Naive thymus-derived CD4-positive, alpha-beta T cell (primary cell): ENCODE results near the gene GALR2. TPM values are rescaled to one million over a fixed set of nuclear protein-coding genes. Genes with fewer than 3 reads are reported as not detected.
"Not testable (repeated sequence)": the region's sequence is repeated elsewhere in the genome, so short reads cannot be mapped to it uniquely, and the experiment has no call there.

Experiments
- ATAC-seq: fragments of 150-1000 bp; cut with Tn5 transposase; 2 replicates; pipeline ENCODE4 v1.10.0; 2021; ENCODE audit warnings: mild to moderate bottlenecking, moderate library complexity
- CTCF ChIA-PET: fragments of 350-600 bp; sonication (Branson Sonifier 250); formaldehyde crosslinking; loops from one replicate; lab custom pipeline; 2021; ENCODE audit warnings: antibody characterized with exemption; lab: Charles Lee
- POLR2A ChIA-PET: fragments of 350-600 bp; sonication (Branson Sonifier 250); formaldehyde crosslinking; loops from one replicate; lab custom pipeline; 2021; ENCODE audit warnings: antibody characterized with exemption, inconsistent platforms; lab: Charles Lee
- DNase-seq, 9 donors: peaks; one replicate each; pipeline versions ENCODE4 v3.0.0 to v3.0.0-alpha.2; 2020 to 2022; ENCODE audit warnings: mixed read lengths in 1 of 9
- H3K27ac ChIP-seq: one replicate; pipeline ENCODE4 v1.7.0; 2013; ENCODE audit warnings: mild to moderate bottlenecking, low read depth, low read length, moderate library complexity
- H3K27me3 ChIP-seq, 2 donors: one replicate each; pipeline ENCODE4 v1.7.0; 2013; ENCODE audit warnings: low read length in 2 of 2, mild to moderate bottlenecking in 2 of 2, moderate library complexity in 2 of 2; ENCODE audit not compliant: control insufficient read depth in 2 of 2, insufficient read depth in 2 of 2
- H3K36me3 ChIP-seq, 3 experiments: 1 replicate in 2 of 3; 2 replicates in 1 of 3; pipeline ENCODE4 v1.7.0; 2013; ENCODE audit warnings: low read length in 3 of 3, mild to moderate bottlenecking in 3 of 3, moderate library complexity in 1 of 3; ENCODE audit not compliant: insufficient read depth in 3 of 3, control insufficient read depth in 2 of 3
- H3K4me1 ChIP-seq, 2 donors: one replicate each; pipeline ENCODE4 v1.7.0; 2013; ENCODE audit warnings: low read length in 2 of 2, mild to moderate bottlenecking in 2 of 2, moderate library complexity in 1 of 2; ENCODE audit not compliant: control insufficient read depth in 2 of 2, insufficient read depth in 2 of 2
- H3K4me3 ChIP-seq: 2 replicates; pipeline ENCODE4 v1.7.0; 2013; ENCODE audit warnings: mild to moderate bottlenecking, low read length
- H3K9me3 ChIP-seq, 3 experiments: 1 replicate in 2 of 3; 2 replicates in 1 of 3; pipeline ENCODE4 v1.7.0; 2013; ENCODE audit warnings: low read length in 3 of 3; ENCODE audit not compliant: control insufficient read depth in 2 of 3
- H3K27ac Mint-ChIP-seq, 9 donors: one replicate each; pipeline ENCODE4 v1.8.0; 2020 to 2022; ENCODE audit warnings: mixed read lengths in 9 of 9, mild to moderate bottlenecking in 8 of 9, moderate library complexity in 5 of 9, inconsistent platforms in 2 of 9
- H3K27me3 Mint-ChIP-seq, 5 donors: one replicate each; pipeline ENCODE4 v1.8.0; 2021 to 2022; ENCODE audit warnings: mixed read lengths in 5 of 5, mild to moderate bottlenecking in 1 of 5
- H3K36me3 Mint-ChIP-seq, 5 donors: one replicate each; pipeline ENCODE4 v1.8.0; 2020 to 2022; ENCODE audit warnings: mixed read lengths in 5 of 5, mild to moderate bottlenecking in 3 of 5, inconsistent platforms in 1 of 5
- H3K4me1 Mint-ChIP-seq, 7 donors: one replicate each; pipeline ENCODE4 v1.8.0; 2020 to 2022; ENCODE audit warnings: mixed read lengths in 7 of 7, mild to moderate bottlenecking in 3 of 7, inconsistent platforms in 1 of 7
- H3K4me3 Mint-ChIP-seq, 10 donors: one replicate each; pipeline ENCODE4 v1.8.0; 2020 to 2022; ENCODE audit warnings: mild to moderate bottlenecking in 10 of 10, mixed read lengths in 10 of 10, moderate library complexity in 6 of 10, inconsistent platforms in 2 of 10
- H3K9me3 Mint-ChIP-seq, 11 donors: one replicate each; pipeline ENCODE4 v1.8.0; 2020 to 2022; ENCODE audit warnings: mixed read lengths in 11 of 11, mild to moderate bottlenecking in 4 of 11, inconsistent platforms in 1 of 11, moderate library complexity in 1 of 11
- intact Hi-C, 2 donors: fragments of 100-400 bp; cut with micrococcal nuclease; formaldehyde crosslinking; loops; one replicate each; pipeline ENCODE4 v1.15.1; 2023
- polyA plus RNA-seq, 2 donors: library from polyadenylated mRNA; unstranded; fragments of 300-500 nt; fragmentation: Illumina TruSeq; gene quantifications; one replicate each; pipeline ENCODE4 v1.2.3, GENCODE V29; 2021
- total RNA-seq, 6 experiments: library from RNA in 5 of 6; stranded (reverse) in 5 of 6; gene quantifications; 1 replicate in 5 of 6; 2 replicates in 1 of 6; pipeline ENCODE4 v1.2.3 and lab custom pipeline; 2021 to 2026

GALR2 gene
- total and polyA plus RNA-seq, 7 experiments from 2014 or later, result 0.13 to 1.2 (median 1.0) TPM; not detected in 4

DNA sequence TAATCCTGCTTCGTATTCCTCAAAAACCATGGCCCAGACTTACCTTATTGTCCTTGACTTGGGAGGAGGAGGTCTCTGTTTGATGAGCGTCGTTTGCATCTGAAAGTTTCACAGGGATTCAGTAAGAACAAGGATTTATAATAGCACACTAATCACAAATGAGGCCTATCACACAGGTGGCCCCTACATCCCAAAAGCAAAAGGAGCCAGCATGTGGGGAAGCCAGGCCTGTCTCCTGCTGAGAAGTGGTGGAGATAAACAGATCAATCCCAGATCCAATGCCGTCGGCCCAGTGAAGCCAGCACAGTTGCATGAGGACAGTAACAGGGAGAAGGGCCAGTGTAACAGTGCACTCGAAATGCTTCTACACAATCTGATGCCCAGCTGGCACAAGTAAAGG is 34.2 kb upstream of the GALR2 start:
- Histone ChIP-seq H3K4me1 (no peaks in the 10 kb centered on the region), H3K36me3 (peaks cover 24 to 78% (median 38%) of the 10 kb centered on the region in 3 experiments), H3K9me3 (no peaks in the 10 kb centered on the region), H3K27me3 (no peaks in the 10 kb centered on the region), H3K27ac (no peak overlapping the region), H3K4me3 (no peak overlapping the region)
- Mint-ChIP-seq H3K4me3 (no peak overlapping the region), H3K4me1 (peaks cover 0 to 10% (median 2%) of the 10 kb centered on the region in 7 donors), H3K36me3 (peaks cover 7 to 62% (median 24%) of the 10 kb centered on the region in 5 donors), H3K27me3 (no peaks in the 10 kb centered on the region), H3K27ac (peak overlapping the region in 3 of 9 donors; percentile 34 to 65 (median 51)), H3K9me3 (no peaks in the 10 kb centered on the region)
- no peak for ATAC-seq
- POLR2A ChIA-PET, result interaction anchor here (0.8 kb wide), 1 partner anchor 11 kb away, joined by 3 read pairs; no protein-coding TSS in a partner anchor
- no peak for DNase-seq
- CTCF ChIA-PET, result interaction anchor here (1.0 to 2.2 kb wide), 3 partner anchors 21 to 26 kb away, joined by 3 to 7 read pairs (median 4); no protein-coding TSS in a partner anchor
- intact Hi-C loops, result no loop called here

DNA sequence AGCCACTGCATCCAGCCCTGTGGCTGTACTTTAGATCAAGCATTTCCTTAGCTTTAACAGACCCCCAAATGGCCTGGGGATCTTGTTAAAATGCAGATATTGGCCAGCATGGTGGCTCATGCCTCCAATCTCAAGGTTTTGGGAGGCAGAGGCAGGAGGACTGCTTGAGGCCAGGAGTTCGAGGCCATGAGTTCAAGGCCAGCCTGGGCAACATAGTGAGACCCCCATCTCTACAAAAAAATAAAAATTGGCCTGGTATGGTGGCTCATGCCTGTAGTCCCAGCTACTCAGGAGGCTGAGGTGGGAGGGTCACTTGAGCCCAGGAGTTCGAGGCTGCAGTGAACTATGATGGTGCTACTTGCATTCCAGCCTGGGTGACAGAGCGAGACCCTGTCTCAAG is 31.7 kb upstream of the GALR2 start:
- H3K9me3 Mint-ChIP-seq, H3K27me3 ChIP-seq, H3K4me3 ChIP-seq, intact Hi-C loops, H3K4me1 ChIP-seq, H3K27me3 Mint-ChIP-seq, DNase-seq, CTCF ChIA-PET, H3K4me1 Mint-ChIP-seq, H3K9me3 ChIP-seq, ATAC-seq, H3K4me3 Mint-ChIP-seq, H3K27ac ChIP-seq: not testable (repeated sequence)
- POLR2A ChIA-PET, result interaction anchor here (1.1 kb wide), 1 partner anchor 9 kb away, joined by 3 read pairs; no protein-coding TSS in a partner anchor
- peaks cover 23 to 96% (median 47%) of the 10 kb centered on the region in 3 experiments for H3K36me3 ChIP-seq
- Mint-ChIP-seq H3K36me3 (peaks cover 9 to 71% (median 26%) of the 10 kb centered on the region in 5 donors), H3K27ac (peak overlapping the region in 2 of 9 donors; percentile 17 to 49)

DNA sequence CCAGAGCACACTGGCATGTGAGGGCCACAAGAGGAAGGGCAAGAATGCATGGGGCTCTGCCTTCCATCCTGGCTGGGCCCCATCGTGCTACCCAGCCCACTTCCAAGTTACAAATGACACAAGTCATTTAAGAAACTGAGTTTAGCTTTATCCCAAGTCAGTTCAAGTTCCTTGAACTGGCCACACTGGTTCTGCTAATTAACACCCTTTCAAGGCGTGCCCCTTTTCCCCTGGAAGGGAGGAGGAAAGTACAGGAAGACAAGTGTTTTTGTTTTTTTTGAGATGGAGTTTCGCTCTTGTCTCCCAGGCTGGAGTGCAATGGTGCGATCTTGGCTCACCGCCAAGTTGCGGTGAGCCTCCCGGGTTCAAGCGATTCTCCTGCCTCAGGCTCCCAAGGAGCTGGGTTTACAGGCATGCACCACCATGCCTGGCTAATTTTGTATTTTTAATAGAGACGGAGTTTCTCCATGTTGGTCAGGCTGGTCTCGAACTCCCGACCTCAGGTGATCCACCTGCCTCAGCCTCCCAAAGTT is 30.0 kb upstream of the GALR2 start:
- Mint-ChIP-seq H3K27ac (peak overlapping the region in 2 of 9 donors; percentile 63 to 68), H3K4me1 (peaks cover 3 to 18% (median 15%) of the 10 kb centered on the region in 7 donors), H3K36me3 (peaks cover 19 to 70% (median 25%) of the 10 kb centered on the region in 5 donors)
- H3K9me3 Mint-ChIP-seq, H3K4me3 ChIP-seq, H3K27me3 ChIP-seq, ATAC-seq, H3K27ac ChIP-seq, POLR2A ChIA-PET, intact Hi-C loops, H3K27me3 Mint-ChIP-seq, H3K4me1 ChIP-seq, DNase-seq, H3K9me3 ChIP-seq, H3K4me3 Mint-ChIP-seq: not testable (repeated sequence)
- CTCF ChIA-PET, result interaction anchor here (0.6 kb wide), 1 partner anchor 10 kb away, joined by 3 read pairs; no protein-coding TSS in a partner anchor
- peaks cover 22 to 97% (median 50%) of the 10 kb centered on the region in 3 experiments for H3K36me3 ChIP-seq

DNA sequence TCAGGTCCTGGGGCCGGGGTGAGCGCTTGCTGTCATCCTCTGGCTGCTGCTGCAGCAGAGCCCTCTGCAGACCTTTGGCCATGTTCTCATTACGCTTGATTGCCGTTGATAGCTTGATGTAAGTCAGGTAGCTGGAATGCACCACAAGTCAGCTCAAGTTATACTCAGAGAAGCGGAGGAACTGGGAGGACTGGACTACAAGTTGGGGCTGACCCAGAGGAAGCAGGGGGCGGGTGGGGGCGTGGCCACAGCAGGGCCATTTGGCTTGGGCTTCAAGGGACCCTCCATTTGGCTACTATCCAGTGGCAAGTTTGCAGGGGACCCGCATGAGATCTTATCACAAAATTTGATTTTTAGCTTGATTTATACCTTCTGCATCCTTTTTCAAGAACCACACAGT is 28.5 kb upstream of the GALR2 start:
- no peaks in the 10 kb centered on the region for H3K4me1 ChIP-seq
- peaks cover 20 to 97% (median 45%) of the 10 kb centered on the region in 3 experiments for H3K36me3 ChIP-seq
- Mint-ChIP-seq H3K27me3 (no peaks in the 10 kb centered on the region), H3K4me3 (no peak overlapping the region), H3K27ac (peak overlapping the region in 2 of 9 donors; percentile 9 to 45), H3K9me3 (no peaks in the 10 kb centered on the region), H3K36me3 (peaks cover 15 to 72% (median 24%) of the 10 kb centered on the region in 5 donors), H3K4me1 (peaks cover 3 to 30% (median 25%) of the 10 kb centered on the region in 7 donors)
- intact Hi-C loops, result no loop called here
- H3K4me3 ChIP-seq, result no peak overlapping the region
- no peak for ATAC-seq
- H3K9me3 ChIP-seq, result no peaks in the 10 kb centered on the region
- no peak overlapping the region for H3K27ac ChIP-seq
- no peaks in the 10 kb centered on the region for H3K27me3 ChIP-seq
- POLR2A ChIA-PET, result interaction anchor here (1.1 kb wide), 1 partner anchor 17 kb away, joined by 3 read pairs; no protein-coding TSS in a partner anchor
- DNase-seq, result no peak
- CTCF ChIA-PET, result no interaction called here

DNA sequence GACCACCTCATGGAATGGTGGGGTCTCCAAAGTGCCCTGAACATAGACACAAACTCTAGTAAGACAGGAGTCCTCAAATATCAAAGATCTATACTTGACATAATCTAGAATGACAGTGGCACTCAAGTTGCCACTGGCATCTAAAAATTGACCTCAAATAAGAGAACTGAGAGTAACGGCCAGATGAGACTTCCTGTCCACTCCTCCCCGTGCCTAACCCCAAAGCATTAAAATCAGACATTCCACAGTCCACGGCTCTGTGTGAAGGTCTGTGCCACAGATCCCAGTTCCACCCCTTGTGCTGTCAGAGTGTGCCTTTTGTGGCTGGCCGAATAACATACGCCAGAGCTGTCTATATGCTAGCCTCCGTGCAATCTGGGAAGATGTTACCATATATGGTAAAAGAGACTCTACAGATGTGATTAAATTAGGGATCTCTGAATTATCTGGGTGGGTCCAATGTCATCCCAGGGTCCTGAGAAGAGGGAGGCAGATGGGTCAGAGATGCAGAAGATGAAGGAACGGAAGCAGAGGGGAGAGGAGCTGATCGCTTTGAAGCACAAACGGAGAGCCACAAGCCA is 26.5 kb upstream of the GALR2 start:
- H3K4me3 ChIP-seq, result no peak overlapping the region
- no peaks in the 10 kb centered on the region for H3K27me3 ChIP-seq
- DNase-seq, result no peak
- H3K9me3 ChIP-seq, result no peaks in the 10 kb centered on the region
- no peak for ATAC-seq
- POLR2A ChIA-PET, result interaction anchor here (0.6 kb wide), 1 partner anchor 16 kb away, joined by 3 read pairs; no protein-coding TSS in a partner anchor
- Mint-ChIP-seq H3K4me1 (peaks cover 4 to 33% (median 30%) of the 10 kb centered on the region in 7 donors), H3K9me3 (no peaks in the 10 kb centered on the region), H3K4me3 (no peak overlapping the region), H3K36me3 (peaks cover 15 to 64% (median 24%) of the 10 kb centered on the region in 5 donors), H3K27ac (peak overlapping the region; percentile 28 to 83 (median 79)), H3K27me3 (no peaks in the 10 kb centered on the region)
- intact Hi-C loops, result no loop called here
- H3K36me3 ChIP-seq, result peaks cover 18 to 93% (median 42%) of the 10 kb centered on the region in 3 experiments
- no peaks in the 10 kb centered on the region for H3K4me1 ChIP-seq
- CTCF ChIA-PET, result interaction anchor here (0.9 to 1.4 kb wide), 2 partner anchors 34 to 232 kb away, joined by 3 read pairs; no protein-coding TSS in a partner anchor
- peak overlapping the region; percentile 53 for H3K27ac ChIP-seq

DNA sequence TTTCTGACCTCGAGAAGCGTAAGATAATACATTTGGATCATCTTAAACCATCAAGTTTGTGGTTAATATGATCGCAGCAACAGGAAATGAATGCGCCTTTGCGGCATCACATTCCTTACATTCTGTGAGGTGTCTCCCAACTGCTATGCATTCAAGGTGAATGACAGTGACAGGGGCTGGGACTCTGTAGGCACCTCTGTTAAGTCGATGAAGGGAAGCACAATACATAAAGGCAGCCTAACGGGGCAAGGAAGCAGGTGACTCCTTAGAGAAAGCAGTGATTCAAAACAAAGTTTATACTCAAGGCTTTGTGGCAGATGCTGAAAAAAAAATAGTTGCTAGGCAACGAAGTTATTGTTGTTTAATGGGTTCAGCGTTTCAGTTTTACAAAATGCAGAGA is 25.9 kb upstream of the GALR2 start:
- no peak overlapping the region for H3K4me3 ChIP-seq
- H3K27ac ChIP-seq, result peak overlapping the region; percentile 53
- peak; percentile 73 for ATAC-seq
- Mint-ChIP-seq H3K4me1 (peaks cover 7 to 34% (median 30%) of the 10 kb centered on the region in 7 donors), H3K27ac (peak overlapping the region in 8 of 9 donors; percentile 41 to 87 (median 79)), H3K27me3 (no peaks in the 10 kb centered on the region), H3K9me3 (no peaks in the 10 kb centered on the region), H3K4me3 (peak overlapping the region in 1 of 10 donors; percentile 26), H3K36me3 (peaks cover 19 to 59% (median 25%) of the 10 kb centered on the region in 5 donors)
- ChIA-PET POLR2A (interaction anchor here (0.6 to 1.2 kb wide), 3 partner anchors 12 to 17 kb away, joined by 3 read pairs; no protein-coding TSS in a partner anchor), CTCF (interaction anchor here (0.8 to 1.5 kb wide), 4 partner anchors 16 to 231 kb away, joined by 3 to 7 read pairs (median 6); no protein-coding TSS in a partner anchor)
- peaks cover 12 to 93% (median 42%) of the 10 kb centered on the region in 3 experiments for H3K36me3 ChIP-seq
- peak in 5 of 9 donors; percentile 18 to 53 (median 27) for DNase-seq
- H3K4me1 ChIP-seq, result no peaks in the 10 kb centered on the region
- no peaks in the 10 kb centered on the region for H3K9me3 ChIP-seq
- intact Hi-C loops, result no loop called here
- no peaks in the 10 kb centered on the region for H3K27me3 ChIP-seq
